Activated CD8-positive, alpha-beta T cell treated with anti-CD3 and anti-CD28 coated beads for 36 hours (primary cell): ENCODE measurements around the gene MAPK1IP1L. TPM values are rescaled to one million over a fixed set of nuclear protein-coding genes. Genes with fewer than 3 reads are reported as not detected.
"Not testable (repeated sequence)": the region's sequence is repeated elsewhere in the genome, so short reads cannot be mapped to it uniquely, and the experiment has no call there.

Source experiments
- ATAC-seq: fragments of 200-7000 bp; cut with Tn5 transposase; one replicate; pipeline ENCODE4 v1.10.0; 2021; ENCODE audit warnings: mild to moderate bottlenecking, moderate library complexity
- CTCF ChIA-PET: fragments of 350-600 bp; sonication (Branson Sonifier 250); formaldehyde crosslinking; loops from one replicate; lab custom pipeline; 2021; ENCODE audit warnings: antibody characterized with exemption; lab: Charles Lee
- POLR2A ChIA-PET: fragments of 350-600 bp; sonication (Branson Sonifier 250); formaldehyde crosslinking; loops from one replicate; lab custom pipeline; 2021; ENCODE audit warnings: antibody characterized with exemption; lab: Charles Lee
- DNase-seq: peaks from one replicate; pipeline ENCODE4 v3.0.0-alpha.2; 2020
- H3K27ac Mint-ChIP-seq: one replicate; pipeline ENCODE4 v1.8.0; 2021; ENCODE audit warnings: mild to moderate bottlenecking, mixed read lengths
- H3K27me3 Mint-ChIP-seq: one replicate; pipeline ENCODE4 v1.8.0; 2021; ENCODE audit warnings: mixed read lengths
- H3K36me3 Mint-ChIP-seq: one replicate; pipeline ENCODE4 v1.8.0; 2021; ENCODE audit warnings: low read depth, mixed read lengths
- H3K4me1 Mint-ChIP-seq: one replicate; pipeline ENCODE4 v1.8.0; 2021; ENCODE audit warnings: low read depth, mixed read lengths
- H3K4me3 Mint-ChIP-seq: one replicate; pipeline ENCODE4 v1.8.0; 2021; ENCODE audit warnings: mild to moderate bottlenecking, moderate library complexity, mixed read lengths
- H3K9me3 Mint-ChIP-seq: one replicate; pipeline ENCODE4 v1.8.0; 2021; ENCODE audit warnings: mixed read lengths
- CTCF ChIP-seq: fragments of 200-600 bp; IDR thresholded peaks from one replicate; pipeline ENCODE4 v1.8.0; 2022; ENCODE audit warnings: antibody characterized with exemption, mild to moderate bottlenecking
- intact Hi-C: fragments of 100-400 bp; cut with micrococcal nuclease; formaldehyde crosslinking; loops from one replicate; pipeline ENCODE4 v1.10.0; 2022
- total RNA-seq, 2 experiments: library from RNA; stranded (reverse); gene quantifications; one replicate each; pipeline ENCODE4 v1.2.3, GENCODE V29; 2021

Gene MAPK1IP1L
- total RNA-seq, 2 experiments from 2014 or later, result 89.3 to 105 TPM

GRCh38 chr14:55028476-55028875, 23.0 kb upstream of the MAPK1IP1L start:
- no peak for DNase-seq
- TF ChIP-seq CTCF, result no peak
- H3K27me3 Mint-ChIP-seq, result no peaks in the 10 kb centered on the region
- intact Hi-C loops, result no loop called here
- peaks cover 45% of the 10 kb centered on the region for H3K4me1 Mint-ChIP-seq
- ChIA-PET CTCF (interaction anchor here (0.7 to 7.0 kb wide), 3 partner anchors 17 to 132 kb away, joined by 3 to 50 read pairs (median 4); partner anchors contain the start of gene MAPK1IP1L), POLR2A (interaction anchor here (0.6 to 6.1 kb wide), 4 partner anchors 19 to 126 kb away, joined by 3 to 61 read pairs (median 4); partner anchors contain the start of genes GCH1 and MAPK1IP1L)
- peaks cover 33% of the 10 kb centered on the region for H3K36me3 Mint-ChIP-seq
- H3K9me3 Mint-ChIP-seq, result no peaks in the 10 kb centered on the region
- no peak for ATAC-seq
- H3K27ac Mint-ChIP-seq, result peak overlapping the region; percentile 97
- peak overlapping the region; percentile 98 for H3K4me3 Mint-ChIP-seq

GRCh38 chr14:55031190-55031589, 20.3 kb upstream of the MAPK1IP1L start:
- H3K9me3 Mint-ChIP-seq, result no peaks in the 10 kb centered on the region
- no peak for TF ChIP-seq CTCF
- no peak for DNase-seq
- H3K27me3 Mint-ChIP-seq, result no peaks in the 10 kb centered on the region
- peak overlapping the region; percentile 58 for H3K27ac Mint-ChIP-seq
- peaks cover 28% of the 10 kb centered on the region for H3K36me3 Mint-ChIP-seq
- CTCF ChIA-PET, result interaction anchor here (1.1 to 7.0 kb wide), 3 partner anchors 14 to 21 kb away, joined by 3 to 50 read pairs (median 6); partner anchors contain the start of gene MAPK1IP1L
- POLR2A ChIA-PET, result interaction anchor here (6.1 kb wide), 1 partner anchor 21 kb away, joined by 61 read pairs; the partner anchor contains the start of gene MAPK1IP1L
- intact Hi-C loops, result no loop called here
- ATAC-seq, result no peak
- no peak overlapping the region for H3K4me3 Mint-ChIP-seq
- H3K4me1 Mint-ChIP-seq, result peaks cover 35% of the 10 kb centered on the region

GRCh38 chr14:55037995-55038394, 13.5 kb upstream of the MAPK1IP1L start:
- CTCF ChIA-PET, result interaction anchor here (1.5 kb wide), 1 partner anchor 13 kb away, joined by 6 read pairs; the partner anchor contains the start of gene MAPK1IP1L
- ATAC-seq, H3K4me1 Mint-ChIP-seq, DNase-seq, H3K27me3 Mint-ChIP-seq, H3K27ac Mint-ChIP-seq, H3K9me3 Mint-ChIP-seq, H3K4me3 Mint-ChIP-seq, intact Hi-C loops: not testable (repeated sequence)
- peaks cover 33% of the 10 kb centered on the region for H3K36me3 Mint-ChIP-seq
- POLR2A ChIA-PET, result interaction anchor here (0.9 to 2.3 kb wide), 4 partner anchors 10 to 14 kb away, joined by 3 to 7 read pairs (median 4); partner anchors contain the start of gene WDHD1

- Mint-ChIP-seq H3K4me1 (no peaks in the 10 kb centered on the region), H3K36me3 (peaks cover 40% of the 10 kb centered on the region), H3K27me3 (no peaks in the 10 kb centered on the region), H3K9me3 (no peaks in the 10 kb centered on the region), H3K27ac (no peak overlapping the region), H3K4me3 (no peak overlapping the region)
- TF ChIP-seq CTCF, result no peak
- CTCF ChIA-PET, result interaction anchor here (1.5 kb wide), 1 partner anchor 13 kb away, joined by 6 read pairs; the partner anchor contains the start of gene MAPK1IP1L
- ATAC-seq (no peak), DNase-seq (no peak)
- intact Hi-C loops, result no loop called here
- POLR2A ChIA-PET, result interaction anchor here (0.9 to 2.3 kb wide), 3 partner anchors 9 to 13 kb away, joined by 3 to 7 read pairs (median 3); partner anchors contain the start of gene MAPK1IP1L
Observed at GRCh38 chr14:55038708-55039107, 12.7 kb upstream of the MAPK1IP1L start.

- ChIA-PET CTCF (interaction anchor here (2.4 kb wide), 1 partner anchor 8 kb away, joined by 20 read pairs; the partner anchor contains the start of gene MAPK1IP1L), POLR2A (interaction anchor here (1.0 to 1.2 kb wide), 2 partner anchors 17 to 25 kb away, joined by 3 to 7 read pairs; partner anchors contain the start of genes SOCS4 and WDHD1)
- Mint-ChIP-seq H3K4me1 (peaks cover 10% of the 10 kb centered on the region), H3K9me3 (no peaks in the 10 kb centered on the region), H3K36me3 (peaks cover 21% of the 10 kb centered on the region), H3K27ac (no peak overlapping the region), H3K27me3 (no peaks in the 10 kb centered on the region), H3K4me3 (no peak overlapping the region)
- TF ChIP-seq CTCF, result no peak
- intact Hi-C loops, result no loop called here
- DNase-seq (no peak), ATAC-seq (no peak)
Observed at GRCh38 chr14:55043528-55043927, 7.9 kb upstream of the MAPK1IP1L start.
